HepG2 (cell line): Measurements from ENCODE around the gene GLYATL3. TPM values are rescaled to one million over a fixed set of nuclear protein-coding genes. Genes with fewer than 3 reads are reported as not detected.
A peak's percentile ranks its signal among the peaks of the same experiment; 100 is the strongest.

Experiments used
- CERS6 ChIP-seq: sonication (generic); formaldehyde crosslinking; IDR thresholded peaks from 2 replicates; pipeline ENCODE4 v1.5.0; 2020; ENCODE audit warnings: missing genetic modification reagents
- CTCF ChIP-seq: sonication (generic); formaldehyde crosslinking; IDR thresholded peaks from 2 replicates; pipeline ENCODE4 v1.5.0; 2020; ENCODE audit warnings: mild to moderate bottlenecking, missing genetic modification reagents, moderate library complexity
- E2F2 ChIP-seq: sonication (generic); formaldehyde crosslinking; IDR thresholded peaks from 2 replicates; pipeline ENCODE4 v1.4.0; 2020; ENCODE audit warnings: missing genetic modification reagents, borderline replicate concordance
- EED ChIP-seq: sonication (generic); formaldehyde crosslinking; IDR thresholded peaks from 2 replicates; pipeline ENCODE4 v1.5.0; 2020; ENCODE audit warnings: mild to moderate bottlenecking, missing genetic modification reagents
- FOXK1 ChIP-seq: sonication (generic); formaldehyde crosslinking; IDR thresholded peaks from 2 replicates; pipeline ENCODE4 v1.4.0; 2020; ENCODE audit warnings: low read depth, missing genetic modification reagents, borderline replicate concordance
- KAT7 ChIP-seq: IDR thresholded peaks from 2 replicates; pipeline ENCODE4 v1.6.1; 2018; ENCODE audit warnings: borderline replicate concordance, missing compliant biosample characterization
- KDM3A ChIP-seq: IDR thresholded peaks from 2 replicates; pipeline ENCODE4 v1.6.1; 2018; ENCODE audit warnings: low read depth, missing compliant biosample characterization
- RFX1 ChIP-seq: fragments of 450-650 bp; IDR thresholded peaks from 2 replicates; pipeline ENCODE4 v1.6.1; 2017
- RFX3 ChIP-seq: IDR thresholded peaks from 2 replicates; pipeline ENCODE4 v1.6.1; 2016; ENCODE audit warnings: missing biosample characterization, missing genetic modification reagents
- THAP8 ChIP-seq: sonication (generic); formaldehyde crosslinking; IDR thresholded peaks from 2 replicates; pipeline ENCODE4 v1.5.1; 2020; ENCODE audit warnings: missing genetic modification reagents, mild to moderate bottlenecking, borderline replicate concordance
- ZBTB25 ChIP-seq: IDR thresholded peaks from 2 replicates; pipeline ENCODE4 v1.6.1; 2018; ENCODE audit warnings: missing genetic modification reagents
- ZFX ChIP-seq: sonication (generic); formaldehyde crosslinking; IDR thresholded peaks from 2 replicates; pipeline ENCODE4 v1.4.0; 2020; ENCODE audit warnings: mild to moderate bottlenecking, low read depth, missing genetic modification reagents, moderate library complexity
- ZNF331 ChIP-seq: sonication (generic); formaldehyde crosslinking; IDR thresholded peaks from 2 replicates; pipeline ENCODE4 v1.4.0; 2020; ENCODE audit warnings: missing genetic modification reagents
- ZNF530 ChIP-seq: sonication (generic); formaldehyde crosslinking; IDR thresholded peaks from 2 replicates; pipeline ENCODE4 v1.5.0; 2020; ENCODE audit warnings: low read depth, mild to moderate bottlenecking, missing genetic modification reagents
- ZNF563 ChIP-seq: sonication (generic); formaldehyde crosslinking; IDR thresholded peaks from 2 replicates; pipeline ENCODE4 v1.8.0; 2022; ENCODE audit warnings: mild to moderate bottlenecking, moderate library complexity, missing genetic modification reagents
- ZNF747 ChIP-seq: sonication (generic); formaldehyde crosslinking; IDR thresholded peaks from 2 replicates; pipeline ENCODE4 v1.8.1; 2023; ENCODE audit warnings: missing genetic modification reagents, mild to moderate bottlenecking, borderline replicate concordance
- polyA plus RNA-seq, 8 experiments: library from polyadenylated mRNA; depleted of rRNA in 3 of 8; stranded (reverse) in 7 of 8; unstranded in 1 of 8; fragments of >200 nt; fragmentation: Illumina TruSeq in 4 of 8; extraction: Trizol in 4 of 8; gene quantifications; 2 replicates each; pipeline versions ENCODE4 v1.2.1 to v1.2.3, GENCODE V29; 2011 to 2016; ENCODE audit warnings: low read depth in 4 of 8, missing spikeins in 1 of 8, mixed read lengths in 1 of 8; ENCODE audit not compliant: insufficient read depth in 1 of 8
- total RNA-seq, 5 experiments: library from RNA; depleted of rRNA; stranded (reverse); fragments of >200 nt; fragmentation: Illumina TruSeq; extraction: Trizol; gene quantifications; 2 replicates each; pipeline ENCODE4 v1.2.3, GENCODE V29; 2016; ENCODE audit warnings: low read depth in 1 of 5
- TF ChIP-seq, protein P1 (sequence below): IDR thresholded peaks from 2 replicates; pipeline ENCODE4 v1.6.1; 2016; ENCODE audit warnings: mild to moderate bottlenecking
- TF ChIP-seq, protein P2 (sequence below): sonication (generic); formaldehyde crosslinking; IDR thresholded peaks from 2 replicates; pipeline ENCODE4; 2020; ENCODE audit warnings: missing genetic modification reagents, mild to moderate bottlenecking, borderline replicate concordance

The GLYATL3 gene
- total and polyA plus RNA-seq, 2 of the 13 experiments (the other 11 are each of a cell fraction or from before 2014, with no cell fraction given): 0.05 TPM; not detected in 1

GRCh38 chr6:49522710-49523593 lies 23.2 kb downstream of the GLYATL3 start (continued):
- no peak for TF ChIP-seq CTCF (CRISPR knock-in tag)
- no peak; the same call in 1 of the 2 replicates for TF ChIP-seq RFX3 (CRISPR knock-in tag)
- peak; percentile 74 for TF ChIP-seq FOXK1 (CRISPR knock-in tag)
- no peak for TF ChIP-seq RFX1
- TF ChIP-seq ZNF530 (CRISPR knock-in tag): no peak
- TF ChIP-seq ZFX (CRISPR knock-in tag): peak; percentile 55; the same call in 1 of the 2 replicates
- TF ChIP-seq ZNF331 (CRISPR knock-in tag): peak; percentile 80
- no peak; the same call in 1 of the 2 replicates for TF ChIP-seq KDM3A
- TF ChIP-seq EED (CRISPR knock-in tag): no peak
- no peak for TF ChIP-seq CERS6 (CRISPR knock-in tag)
- TF ChIP-seq ZBTB25 (CRISPR knock-in tag): peak; percentile 87
- no peak for TF ChIP-seq E2F2 (CRISPR knock-in tag)
- TF ChIP-seq KAT7 (CRISPR knock-in tag): no peak; the same call in 1 of the 2 replicates
- peak; percentile 72; the same call in 1 of the 2 replicates for TF ChIP-seq ZNF747 (CRISPR knock-in tag)
- TF ChIP-seq, protein P1, sequence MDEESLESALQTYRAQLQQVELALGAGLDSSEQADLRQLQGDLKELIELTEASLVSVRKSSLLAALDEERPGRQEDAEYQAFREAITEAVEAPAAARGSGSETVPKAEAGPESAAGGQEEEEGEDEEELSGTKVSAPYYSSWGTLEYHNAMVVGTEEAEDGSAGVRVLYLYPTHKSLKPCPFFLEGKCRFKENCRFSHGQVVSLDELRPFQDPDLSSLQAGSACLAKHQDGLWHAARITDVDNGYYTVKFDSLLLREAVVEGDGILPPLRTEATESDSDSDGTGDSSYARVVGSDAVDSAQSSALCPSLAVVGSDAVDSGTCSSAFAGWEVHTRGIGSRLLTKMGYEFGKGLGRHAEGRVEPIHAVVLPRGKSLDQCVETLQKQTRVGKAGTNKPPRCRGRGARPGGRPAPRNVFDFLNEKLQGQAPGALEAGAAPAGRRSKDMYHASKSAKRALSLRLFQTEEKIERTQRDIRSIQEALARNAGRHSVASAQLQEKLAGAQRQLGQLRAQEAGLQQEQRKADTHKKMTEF (CRISPR knock-in tag): peak; percentile 99
- TF ChIP-seq THAP8: no peak; the same call in 1 of the 2 replicates
- TF ChIP-seq ZNF563 (CRISPR knock-in tag): no peak
- TF ChIP-seq, protein P2, sequence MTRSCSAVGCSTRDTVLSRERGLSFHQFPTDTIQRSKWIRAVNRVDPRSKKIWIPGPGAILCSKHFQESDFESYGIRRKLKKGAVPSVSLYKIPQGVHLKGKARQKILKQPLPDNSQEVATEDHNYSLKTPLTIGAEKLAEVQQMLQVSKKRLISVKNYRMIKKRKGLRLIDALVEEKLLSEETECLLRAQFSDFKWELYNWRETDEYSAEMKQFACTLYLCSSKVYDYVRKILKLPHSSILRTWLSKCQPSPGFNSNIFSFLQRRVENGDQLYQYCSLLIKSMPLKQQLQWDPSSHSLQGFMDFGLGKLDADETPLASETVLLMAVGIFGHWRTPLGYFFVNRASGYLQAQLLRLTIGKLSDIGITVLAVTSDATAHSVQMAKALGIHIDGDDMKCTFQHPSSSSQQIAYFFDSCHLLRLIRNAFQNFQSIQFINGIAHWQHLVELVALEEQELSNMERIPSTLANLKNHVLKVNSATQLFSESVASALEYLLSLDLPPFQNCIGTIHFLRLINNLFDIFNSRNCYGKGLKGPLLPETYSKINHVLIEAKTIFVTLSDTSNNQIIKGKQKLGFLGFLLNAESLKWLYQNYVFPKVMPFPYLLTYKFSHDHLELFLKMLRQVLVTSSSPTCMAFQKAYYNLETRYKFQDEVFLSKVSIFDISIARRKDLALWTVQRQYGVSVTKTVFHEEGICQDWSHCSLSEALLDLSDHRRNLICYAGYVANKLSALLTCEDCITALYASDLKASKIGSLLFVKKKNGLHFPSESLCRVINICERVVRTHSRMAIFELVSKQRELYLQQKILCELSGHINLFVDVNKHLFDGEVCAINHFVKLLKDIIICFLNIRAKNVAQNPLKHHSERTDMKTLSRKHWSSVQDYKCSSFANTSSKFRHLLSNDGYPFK (CRISPR knock-in tag): no peak
